ENCODE data around the gene DHRS7. TPM values are rescaled to one million over a fixed set of nuclear protein-coding genes. Genes with fewer than 3 reads are reported as not detected.

The DHRS7 gene
- total and polyA plus RNA-seq, 2 donors (not counting 3 experiments of a cell fraction or from before 2014, with no cell fraction given): 28.6 to 29.3 TPM

DNA sequence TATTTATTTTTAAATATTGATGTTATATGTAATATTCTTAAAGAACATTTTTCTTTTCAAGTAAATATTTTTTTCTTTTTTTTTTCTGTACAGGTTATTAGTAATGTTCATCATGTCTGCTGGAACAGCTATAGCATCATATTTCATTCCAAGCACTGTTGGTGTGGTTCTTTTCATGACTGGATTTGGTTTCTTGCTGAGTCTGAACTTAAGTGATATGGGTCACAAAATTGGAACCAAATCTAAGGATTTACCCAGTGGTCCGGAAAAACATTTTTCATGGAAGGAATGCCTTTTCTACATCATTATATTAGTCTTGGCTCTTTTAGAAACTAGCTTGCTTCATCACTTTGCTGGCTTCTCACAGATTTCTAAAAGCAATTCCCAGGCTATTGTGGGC is 50.3 kb downstream of the DHRS7 start:
- dilution Hi-C loops (cut with MboI; ENCODE audit: extremely low pct_ligation_motif_present, low sequenced_read_pairs): no loop called here
- H3K79me2 ChIP-seq (ENCODE audit: control insufficient read depth, insufficient read depth, low read length): peaks cover 25% of the 10 kb centered on the region
- CTCF ChIA-PET: interaction anchor here (0.9 kb wide), 1 partner anchor 69 kb away, joined by 3 read pairs; no protein-coding TSS in a partner anchor

More for the DNA sequence above, 50.3 kb downstream of the DHRS7 start:
- POLR2A ChIA-PET: no interaction called here
- H3K4me1 ChIP-seq (ENCODE audit: control insufficient read depth, extremely low read depth, insufficient read depth, low read length): no peaks in the 10 kb centered on the region
- H3K4me2 ChIP-seq (ENCODE audit: insufficient read depth, low read length): no peak overlapping the region
- no peak overlapping the region for H3K9ac ChIP-seq (replicated peaks; ENCODE audit: extremely low read depth, insufficient read depth, low read length)
- H3K4me3 ChIP-seq (replicated peaks in 1 of 3; ENCODE audit: insufficient read depth in 1 of 3, low read depth in 1 of 3, low read length in 3 of 3): no peak overlapping the region
- H3K27me3 ChIP-seq (ENCODE audit: control insufficient read depth in 2 of 2, insufficient read depth in 2 of 2, low read length in 2 of 2): no peaks in the 10 kb centered on the region
- H2AFZ ChIP-seq (ENCODE audit: low read depth, low read length): no peak overlapping the region
- H4K20me1 ChIP-seq (replicated peaks; ENCODE audit: control insufficient read depth, extremely low read depth, insufficient read depth, low read length): no peaks in the 10 kb centered on the region
- no peak for TF ChIP-seq JUN (IDR thresholded peaks at IDR 0.05; ENCODE audit: borderline replicate concordance, insufficient read depth, insufficient read length, low read depth)
- no peak for TF ChIP-seq FOS (IDR thresholded peaks at IDR 0.05; ENCODE audit: borderline replicate concordance, insufficient read depth, low read length)
- TF ChIP-seq, protein P1, sequence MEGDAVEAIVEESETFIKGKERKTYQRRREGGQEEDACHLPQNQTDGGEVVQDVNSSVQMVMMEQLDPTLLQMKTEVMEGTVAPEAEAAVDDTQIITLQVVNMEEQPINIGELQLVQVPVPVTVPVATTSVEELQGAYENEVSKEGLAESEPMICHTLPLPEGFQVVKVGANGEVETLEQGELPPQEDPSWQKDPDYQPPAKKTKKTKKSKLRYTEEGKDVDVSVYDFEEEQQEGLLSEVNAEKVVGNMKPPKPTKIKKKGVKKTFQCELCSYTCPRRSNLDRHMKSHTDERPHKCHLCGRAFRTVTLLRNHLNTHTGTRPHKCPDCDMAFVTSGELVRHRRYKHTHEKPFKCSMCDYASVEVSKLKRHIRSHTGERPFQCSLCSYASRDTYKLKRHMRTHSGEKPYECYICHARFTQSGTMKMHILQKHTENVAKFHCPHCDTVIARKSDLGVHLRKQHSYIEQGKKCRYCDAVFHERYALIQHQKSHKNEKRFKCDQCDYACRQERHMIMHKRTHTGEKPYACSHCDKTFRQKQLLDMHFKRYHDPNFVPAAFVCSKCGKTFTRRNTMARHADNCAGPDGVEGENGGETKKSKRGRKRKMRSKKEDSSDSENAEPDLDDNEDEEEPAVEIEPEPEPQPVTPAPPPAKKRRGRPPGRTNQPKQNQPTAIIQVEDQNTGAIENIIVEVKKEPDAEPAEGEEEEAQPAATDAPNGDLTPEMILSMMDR (IDR thresholded peaks at IDR 0.05; ENCODE audit: extremely low read depth in 1 of 2, insufficient read depth in 1 of 2, low read depth in 1 of 2, low read length in 2 of 2): no peak
- TF ChIP-seq MAX (IDR thresholded peaks at IDR 0.05; ENCODE audit: insufficient read depth, insufficient read length): no peak
- no peak for TF ChIP-seq MYC (IDR thresholded peaks at IDR 0.05; ENCODE audit: low read depth, low read length)
- no peak for TF ChIP-seq GATA2 (IDR thresholded peaks at IDR 0.05; ENCODE audit: insufficient read depth, insufficient read length, low read depth, low read length)
- TF ChIP-seq EZH2 (IDR thresholded peaks at IDR 0.05; ENCODE audit: borderline replicate concordance, low read depth, low read length, severe bottlenecking): no peak
- no peak for TF ChIP-seq POLR2A (IDR thresholded peaks at IDR 0.05; ENCODE audit: low read depth, low read length)
- no peak for TF ChIP-seq POLR2AphosphoS5 (IDR thresholded peaks at IDR 0.05; ENCODE audit: insufficient read depth, low read depth, low read length)
- H3K36me3 ChIP-seq (ENCODE audit: control insufficient read depth in 2 of 2, extremely low read depth in 1 of 2, insufficient read depth in 2 of 2, low read length in 2 of 2): peaks cover 3 to 8% of the 10 kb centered on the region in 2 experiments
- H3K9me1 ChIP-seq (replicated peaks; ENCODE audit: control insufficient read depth, extremely low read depth, insufficient read depth, low read length): no peaks in the 10 kb centered on the region
- intact Hi-C loops (cut with micrococcal nuclease): no loop called here
- no peak for DNase-seq (ENCODE audit: low read depth, low spot score)
- FAIRE-seq: no peak
- no peak overlapping the region for H3K27ac ChIP-seq (ENCODE audit: insufficient read depth, low read depth, low read length)
- TSS peak; percentile 21 for BruUV-seq (replicated peaks)
- no peaks in the 10 kb centered on the region for H3K9me3 ChIP-seq (replicated peaks; ENCODE audit: control insufficient read depth, insufficient read depth, low read length)
